Activated CD8-positive, alpha-beta memory T cell treated with anti-CD3 and anti-CD28 coated beads for 24 hours (primary cell): ENCODE measurements around the gene KRT20.
A peak's percentile ranks its signal among the peaks of the same experiment; 100 is the strongest.
"Not testable (repeated sequence)": the region's sequence is repeated elsewhere in the genome, so short reads cannot be mapped to it uniquely, and the experiment has no call there.

ENCODE experiments used
- DNase-seq: peaks from one replicate; pipeline ENCODE4 v3.0.0-alpha.2; 2020

The KRT20 gene

GRCh38 chr17:40884708-40885512 is at the start of gene KRT20:
KRT20 (minus strand) TSS chr17:40885242; CDS start chr17:40885185, 57 bp downstream.
- no peak for DNase-seq

- DNase-seq, result no peak
Observed at GRCh38 chr17:40932608-40933007, 47.6 kb upstream of the KRT20 start.

DNA sequence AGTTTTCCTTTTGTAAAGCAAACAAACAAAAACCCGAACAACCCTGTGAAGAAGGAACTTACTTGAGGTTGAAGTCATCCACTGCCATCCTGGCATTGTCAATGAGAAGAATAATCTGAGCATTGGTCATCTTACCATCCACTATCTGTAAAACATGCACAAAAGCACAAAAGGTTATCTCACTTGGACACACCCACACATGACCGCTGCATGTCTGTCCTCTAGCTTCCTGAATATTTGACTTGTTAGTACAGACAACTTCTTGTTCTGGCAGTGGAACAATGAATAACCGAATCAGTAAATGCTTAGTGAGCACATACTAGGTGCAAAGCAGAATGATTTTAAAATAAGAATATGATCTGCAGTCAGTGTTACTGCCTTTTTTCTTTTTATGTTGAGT is 46.3 kb upstream of the KRT20 start:
- DNase-seq, result no peak

DNA sequence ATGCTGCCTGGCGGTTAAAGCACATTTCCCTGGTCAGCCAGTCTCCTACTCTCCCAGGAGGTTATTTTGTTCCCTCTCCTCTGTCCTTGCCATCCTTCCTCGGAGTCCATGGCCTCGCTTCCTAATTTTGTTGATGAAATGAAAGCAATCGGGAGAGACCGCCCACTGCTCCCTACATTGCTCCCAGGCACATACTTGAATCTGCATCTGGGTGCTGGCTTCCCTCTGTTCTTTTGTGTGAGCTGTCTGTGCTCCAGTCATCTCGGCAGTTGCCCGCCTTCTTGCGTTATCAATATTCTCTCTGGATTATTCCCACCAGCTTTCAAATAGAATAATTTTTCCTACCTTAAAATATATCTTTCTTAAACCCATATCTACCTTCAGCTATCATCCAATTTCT is 41.3 kb upstream of the KRT20 start:
- DNase-seq, result no peak

GRCh38 chr17:40922239-40922638 is 37.2 kb upstream of the KRT20 start:
- no peak for DNase-seq

DNA sequence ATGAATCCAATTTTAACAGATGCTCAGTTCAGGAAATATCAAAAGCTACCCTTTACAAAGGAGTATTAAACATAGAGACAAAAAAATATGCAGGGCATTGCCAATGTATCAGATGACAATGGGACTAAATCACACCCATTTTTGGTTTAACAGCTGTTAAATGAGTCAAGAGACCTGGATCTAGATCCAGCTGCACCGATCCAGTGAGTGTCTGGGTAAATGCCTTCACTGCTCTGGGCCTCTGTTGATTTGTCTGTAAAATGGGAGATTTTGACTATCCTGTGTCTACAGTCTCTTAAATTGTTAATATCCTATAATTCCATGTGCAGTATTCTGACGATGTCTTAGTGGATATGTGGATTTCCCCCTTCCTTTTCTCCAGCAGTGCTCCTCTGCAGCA is 36.0 kb upstream of the KRT20 start:
- no peak for DNase-seq

GRCh38 chr17:40917116-40917515 is 32.1 kb upstream of the KRT20 start:
- not testable (repeated sequence) for DNase-seq

DNA sequence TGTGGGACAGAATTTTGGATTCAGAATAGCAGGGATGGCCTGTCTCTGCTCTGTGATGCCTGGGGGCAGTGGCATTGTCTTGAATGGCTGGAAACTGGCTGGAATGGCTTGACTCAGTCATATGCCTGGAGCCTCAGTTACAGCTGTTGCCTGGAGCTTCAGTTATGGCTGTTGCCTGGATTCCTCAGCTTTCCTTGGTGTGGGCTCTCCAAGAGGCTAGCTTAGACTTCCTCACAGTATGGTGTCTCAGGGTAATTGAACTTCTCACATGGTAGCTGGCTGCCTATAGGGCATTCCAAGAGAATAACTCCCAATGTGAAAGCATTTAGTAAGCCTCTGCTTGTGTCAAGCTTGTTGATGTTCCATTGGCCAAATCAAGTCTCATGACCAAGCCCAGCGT is 31.3 kb upstream of the KRT20 start:
- no peak for DNase-seq

GRCh38 chr17:40915721-40916256 is 30.7 kb upstream of the KRT20 start:
- no peak for DNase-seq

- DNase-seq, result no peak
Observed at GRCh38 chr17:40915199-40915661, 30.2 kb upstream of the KRT20 start.

GRCh38 chr17:40914075-40914855 is 29.2 kb upstream of the KRT20 start:
- DNase-seq, result no peak

DNA sequence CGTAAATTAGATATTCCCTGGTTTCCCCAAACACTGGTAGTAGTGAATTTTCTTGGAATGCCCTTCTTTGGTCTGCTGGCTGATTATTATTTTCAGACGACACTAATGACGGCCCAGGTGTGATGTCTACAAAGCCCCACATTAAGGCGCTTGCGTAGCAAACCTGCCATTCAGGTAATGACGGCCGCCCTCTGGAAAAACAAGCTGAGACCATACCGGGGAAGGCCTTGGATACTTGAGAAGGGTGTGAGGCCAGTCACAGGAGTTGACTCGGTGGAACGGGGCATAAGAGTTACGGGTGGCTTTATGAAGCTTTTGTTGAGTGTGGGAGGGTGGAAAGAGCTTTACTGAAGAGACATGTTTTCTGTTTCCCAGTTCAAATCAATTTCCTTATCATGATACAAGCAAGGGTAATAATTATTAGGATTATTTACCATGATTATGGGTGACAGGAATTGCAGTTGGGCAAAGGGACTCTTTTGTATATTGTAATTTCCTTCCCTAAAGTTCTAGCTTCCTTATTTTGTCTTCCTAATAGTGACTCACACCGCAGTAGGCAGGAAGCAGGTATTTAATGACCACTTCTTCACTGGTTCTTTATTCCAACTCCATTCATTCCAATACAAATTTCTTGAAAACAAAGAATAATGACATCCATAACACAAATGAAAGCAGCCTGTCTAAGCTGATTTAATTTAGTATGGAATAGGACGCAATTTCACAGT is 27.6 kb upstream of the KRT20 start:
- DNase-seq, result no peak

- no peak for DNase-seq
Observed at GRCh38 chr17:40910441-40910841, 25.4 kb upstream of the KRT20 start.

DNA sequence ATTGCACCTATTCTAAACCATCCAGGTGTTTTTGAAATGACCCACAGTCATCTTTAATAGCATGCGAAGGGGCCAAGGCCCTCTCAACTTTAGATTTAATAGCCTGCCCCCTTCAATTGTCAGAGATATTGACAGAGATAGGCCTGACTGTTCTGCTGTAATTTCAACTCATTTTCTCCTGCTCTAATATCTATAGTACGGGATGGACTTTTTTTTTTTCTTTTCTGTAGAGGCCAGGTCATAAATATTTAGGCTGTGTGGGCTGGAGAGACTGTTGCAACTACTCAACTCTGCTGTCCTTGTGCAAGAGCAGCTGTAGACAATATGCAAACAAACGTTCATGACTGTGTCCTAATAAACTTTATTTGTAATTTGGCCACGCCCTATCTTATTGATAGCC is 24.7 kb upstream of the KRT20 start:
- DNase-seq, result no peak

- peak; percentile 66 for DNase-seq
Observed at GRCh38 chr17:40909351-40909750, 24.3 kb upstream of the KRT20 start.

DNA sequence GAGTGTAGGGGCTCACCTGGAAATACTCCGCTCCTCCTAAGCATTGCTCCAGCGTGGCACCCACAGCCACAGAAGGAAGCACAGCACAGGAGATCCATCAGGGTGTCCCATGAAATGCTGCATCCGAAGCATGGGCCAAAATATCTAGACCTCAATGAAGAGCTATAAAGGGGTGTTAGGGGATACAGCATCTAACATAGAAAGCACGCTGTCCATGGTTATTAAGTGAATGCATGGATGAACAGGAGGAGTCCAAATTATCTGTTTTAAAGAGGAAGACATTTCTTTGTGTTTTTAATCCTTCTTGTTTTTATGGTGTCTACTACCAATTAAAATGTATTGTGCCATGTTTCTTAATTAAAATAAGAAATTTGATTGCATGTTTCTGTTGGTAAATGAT is 21.6 kb upstream of the KRT20 start:
- no peak for DNase-seq

- no peak for DNase-seq
Observed at GRCh38 chr17:40905370-40905769, 20.3 kb upstream of the KRT20 start.

- DNase-seq, result no peak
Observed at GRCh38 chr17:40903129-40903847, 18.2 kb upstream of the KRT20 start.

DNA sequence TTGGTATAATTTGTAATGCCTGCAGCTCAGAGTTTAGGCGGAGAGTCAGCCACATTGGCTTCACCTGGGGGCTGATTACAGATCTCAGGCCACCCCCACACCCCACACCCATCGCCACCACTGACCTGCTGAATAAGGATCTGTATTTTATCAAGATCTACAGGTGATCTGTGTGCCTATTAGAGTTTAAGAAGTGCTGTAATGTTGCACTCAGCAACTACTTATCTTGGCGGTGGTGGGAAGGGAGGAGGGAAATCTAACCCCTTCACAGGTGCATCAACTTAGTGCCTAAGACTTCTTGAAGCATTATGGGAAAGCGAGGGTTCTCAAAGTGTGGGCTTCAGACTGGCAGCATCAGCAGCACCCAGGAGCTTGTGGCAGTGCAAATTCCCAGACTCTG is 17.5 kb upstream of the KRT20 start:
- DNase-seq, result no peak

- DNase-seq, result no peak
Observed at GRCh38 chr17:40901981-40902474, 17.0 kb upstream of the KRT20 start.

GRCh38 chr17:40900809-40901356 is 15.8 kb upstream of the KRT20 start:
- DNase-seq, result no peak

- no peak for DNase-seq
Observed at GRCh38 chr17:40896916-40897455, 11.9 kb upstream of the KRT20 start.
